Activated CD4-positive, CD25-positive, alpha-beta regulatory T cell (primary cell): Measurements from ENCODE around the gene FRMD4A.

ENCODE experiments used
- DNase-seq, 4 experiments: peaks; one replicate each; lab custom pipeline; 2025; lab: John Stamatoyannopoulos, UW

The FRMD4A gene

GRCh38 chr10:13614530-13615332, 716.0 kb downstream of the FRMD4A start:
- no peak for DNase-seq

- DNase-seq, result no peak
Measured at GRCh38 chr10:13613519-13613918, 717.2 kb downstream of the FRMD4A start.

GRCh38 chr10:13612654-13613373, 717.9 kb downstream of the FRMD4A start:
- no peak for DNase-seq

GRCh38 chr10:13608246-13608853, 722.4 kb downstream of the FRMD4A start:
- DNase-seq, result no peak

GRCh38 chr10:13604357-13605040, 726.2 kb downstream of the FRMD4A start:
- no peak for DNase-seq

GRCh38 chr10:13597909-13598308, 732.8 kb downstream of the FRMD4A start:
- DNase-seq, result no peak

- DNase-seq, result no peak
Measured at GRCh38 chr10:13594641-13595040, 736.1 kb downstream of the FRMD4A start.
